ENCODE results near the gene PCNT. TPM values are rescaled to one million over a fixed set of nuclear protein-coding genes. Genes with fewer than 3 reads are reported as not detected.

The PCNT gene
- total and polyA plus RNA-seq, 2 of the 8 experiments (the other 6 are each of a cell fraction or from before 2014, with no cell fraction given) = 9.9 to 45.1 TPM

GRCh38 chr21:46307625-46308024 is 16.3 kb upstream of the PCNT start:
- H4K8ac ChIP-seq (ENCODE audit: extremely low read depth, insufficient read depth, low read length) = no peak overlapping the region
- H2BK5ac ChIP-seq (ENCODE audit: low read depth, low read length) = no peak overlapping the region
- H2AFZ ChIP-seq (ENCODE audit: low read length) = no peak overlapping the region
- no peak overlapping the region for H3K9ac ChIP-seq (replicated peaks in 1 of 4; ENCODE audit: extremely low read depth in 1 of 4, low read depth in 3 of 4, low read length in 3 of 4)
- no peak for DNase-seq (ENCODE audit: low read depth in 1 of 2, low spot score in 2 of 2)
- H2BK15ac ChIP-seq (ENCODE audit: low read length) = no peak overlapping the region
- H3K27me3 ChIP-seq (replicated peaks in 1 of 4; ENCODE audit: control insufficient read depth in 3 of 4, extremely low read depth in 1 of 4, insufficient read depth in 3 of 4, low read length in 3 of 4) = no peaks in the 10 kb centered on the region
- ChIA-PET POLR2A (ENCODE audit: partially characterized antibody) (interaction anchor here (1.4 to 3.9 kb wide), 2 partner anchors 10 to 15 kb away, joined by 3 to 13 read pairs; no protein-coding TSS in a partner anchor), CTCF (ENCODE audit: partially characterized antibody) (no interaction called here)
- H3K14ac ChIP-seq (ENCODE audit: insufficient read length) = no peak overlapping the region
- H4K5ac ChIP-seq (ENCODE audit: insufficient read length, low read depth, low read length) = no peak overlapping the region
- FAIRE-seq = no peak
- 88% methylated on average over 2 of the region's 2 CpGs; no CpG with 5 or more reads in 1 of the 2 experiments for WGBS, 2 experiments (ENCODE audit: extremely low coverage in 1 of 2, insufficient coverage in 1 of 2, insufficient read length in 1 of 2, insufficient replicate concordance in 2 of 2, low coverage in 1 of 2, low lambda C conversion rate in 2 of 2, missing lambda C conversion rate in 1 of 2)
- no peaks in the 10 kb centered on the region; a peak in 1 of 4 replicates for H3K9me3 ChIP-seq (ENCODE audit: insufficient read depth in 2 of 2, low read depth in 1 of 2, low read length in 1 of 2)
- peaks cover 0 to 5% of the 10 kb centered on the region in 2 experiments for H4K20me1 ChIP-seq (replicated peaks in 1 of 2; ENCODE audit: control insufficient read depth in 1 of 2, insufficient read depth in 2 of 2, low read length in 2 of 2)
- H3K79me1 ChIP-seq (ENCODE audit: low read depth, low read length) = no peaks in the 10 kb centered on the region
- H2AK5ac ChIP-seq (ENCODE audit: low read depth, low read length) = no peak overlapping the region
- no peak overlapping the region for H3K4me3 ChIP-seq (ENCODE audit: extremely low read depth in 1 of 4, insufficient read depth in 2 of 4, low read depth in 3 of 4, low read length in 4 of 4)
- H3K4me2 ChIP-seq (ENCODE audit: insufficient read depth in 1 of 2, low read depth in 2 of 2, low read length in 2 of 2) = no peak overlapping the region
- H2BK12ac ChIP-seq (ENCODE audit: low read depth, low read length) = no peak overlapping the region
- H3K23ac ChIP-seq (ENCODE audit: insufficient read length) = no peak overlapping the region
- no peak overlapping the region for H3K27ac ChIP-seq (ENCODE audit: low read depth, low read length)
- no peak overlapping the region for H2BK20ac ChIP-seq (ENCODE audit: low read length)
- H3K4ac ChIP-seq (replicated peaks; ENCODE audit: insufficient read length, low read depth, low read length) = no peak overlapping the region
- no peak overlapping the region for H3K18ac ChIP-seq (ENCODE audit: extremely low read depth, low read length)
- H2BK120ac ChIP-seq (replicated peaks; ENCODE audit: low read depth, low read length) = no peak overlapping the region
- H3K56ac ChIP-seq (replicated peaks; ENCODE audit: insufficient read length, low read depth, low read length) = no peak overlapping the region
- peaks cover 6% of the 10 kb centered on the region; the same call in 1 of the 2 replicates for H3K23me2 ChIP-seq (ENCODE audit: low read depth, low read length)
- H4K91ac ChIP-seq (replicated peaks; ENCODE audit: insufficient read length, low read length) = no peak overlapping the region
- peaks cover 2 to 30% (median 14%) of the 10 kb centered on the region in 4 experiments; a peak in 5 of 8 replicates for H3K36me3 ChIP-seq (ENCODE audit: control insufficient read depth in 2 of 4, insufficient read depth in 4 of 4, low read length in 3 of 4)
- no peaks in the 10 kb centered on the region for H3K4me1 ChIP-seq (replicated peaks in 1 of 4; ENCODE audit: control insufficient read depth in 3 of 4, insufficient read depth in 4 of 4, low read length in 3 of 4)
- H3K79me2 ChIP-seq (ENCODE audit: control insufficient read depth in 1 of 2, insufficient read depth in 2 of 2, low read length in 2 of 2) = no peaks in the 10 kb centered on the region
- TF ChIP-seq EZH2 (IDR thresholded peaks at IDR 0.05; ENCODE audit: low read depth, low read length, severe bottlenecking) (no peak), HDAC2 (IDR thresholded peaks at IDR 0.05; ENCODE audit: borderline replicate concordance in 1 of 2, low read depth in 2 of 2, low read length in 2 of 2) (no peak), RFX5 (IDR thresholded peaks at IDR 0.05; ENCODE audit: borderline replicate concordance, low read depth, low read length) (no peak), TEAD4 (IDR thresholded peaks at IDR 0.05; ENCODE audit: low read depth, low read length) (no peak), RNF2 (IDR thresholded peaks at IDR 0.05; ENCODE audit: borderline replicate concordance, low read depth, low read length, missing control alignments, poor library complexity, severe bottlenecking) (no peak), KDM5A (IDR thresholded peaks at IDR 0.05; ENCODE audit: low read length) (no peak), E2F6 (IDR thresholded peaks at IDR 0.05) (no peak), CHD2 (IDR thresholded peaks at IDR 0.05; ENCODE audit: low read length) (no peak), CEBPB (IDR thresholded peaks at IDR 0.05; ENCODE audit: low read depth, low read length) (no peak), POLR2AphosphoS5 (IDR thresholded peaks at IDR 0.05; ENCODE audit: low read depth, low read length) (no peak), EP300 (IDR thresholded peaks at IDR 0.05; ENCODE audit: borderline replicate concordance in 1 of 2, low read depth in 2 of 2, low read length in 2 of 2) (no peak), GABPA (IDR thresholded peaks at IDR 0.05; ENCODE audit: borderline replicate concordance, insufficient read depth, low read length) (no peak), YY1 (IDR thresholded peaks at IDR 0.05; ENCODE audit: low read depth, low read length) (no peak)
